Activated naive CD4-positive, alpha-beta T cell treated with anti-CD3 and anti-CD28 coated beads for 36 hours (primary cell): Measurements from ENCODE around the gene SH3GL3. TPM values are rescaled to one million over a fixed set of nuclear protein-coding genes. Genes with fewer than 3 reads are reported as not detected.

ENCODE experiments used
- CTCF ChIA-PET: fragments of 350-600 bp; sonication (Branson Sonifier 250); formaldehyde crosslinking; loops from one replicate; lab custom pipeline; 2021; ENCODE audit warnings: antibody characterized with exemption; lab: Charles Lee
- DNase-seq: peaks from one replicate; pipeline ENCODE4 v3.0.0-alpha.2; 2020
- H3K27ac Mint-ChIP-seq: one replicate; pipeline ENCODE4 v1.8.0; 2021; ENCODE audit warnings: mild to moderate bottlenecking, mixed read lengths
- H3K27me3 Mint-ChIP-seq: one replicate; pipeline ENCODE4 v1.8.0; 2021; ENCODE audit warnings: low read depth, mixed read lengths
- H3K36me3 Mint-ChIP-seq: one replicate; pipeline ENCODE4 v1.8.0; 2021; ENCODE audit warnings: low read depth, mixed read lengths
- H3K4me1 Mint-ChIP-seq: one replicate; pipeline ENCODE4 v1.8.0; 2021; ENCODE audit warnings: low read depth, mixed read lengths
- H3K4me3 Mint-ChIP-seq: one replicate; pipeline ENCODE4 v1.8.0; 2021; ENCODE audit warnings: mild to moderate bottlenecking, moderate library complexity, mixed read lengths
- H3K9me3 Mint-ChIP-seq: one replicate; pipeline ENCODE4 v1.8.0; 2021; ENCODE audit warnings: mixed read lengths
- intact Hi-C: fragments of 100-400 bp; cut with micrococcal nuclease; formaldehyde crosslinking; loops from one replicate; pipeline ENCODE4 v1.15.1; 2023
- total RNA-seq, 2 experiments: library from RNA; stranded (reverse); gene quantifications; one replicate each; pipeline ENCODE4 v1.2.3, GENCODE V29; 2021

Gene SH3GL3
- total RNA-seq, 2 experiments from 2014 or later = not detected

GRCh38 chr15:83653288-83653638, 206.1 kb downstream of the SH3GL3 start:
- H3K27ac Mint-ChIP-seq = no peak overlapping the region
- no peaks in the 10 kb centered on the region for H3K4me1 Mint-ChIP-seq
- no peak overlapping the region for H3K4me3 Mint-ChIP-seq
- CTCF ChIA-PET = no interaction called here
- H3K27me3 Mint-ChIP-seq = peaks cover 40% of the 10 kb centered on the region
- intact Hi-C loops = no loop called here
- no peaks in the 10 kb centered on the region for H3K9me3 Mint-ChIP-seq
- DNase-seq = no peak
- no peaks in the 10 kb centered on the region for H3K36me3 Mint-ChIP-seq

- Mint-ChIP-seq H3K27ac (no peak within 1 kb of the TSS), H3K36me3 (no peaks in the 10 kb centered on the region), H3K9me3 (no peaks in the 10 kb centered on the region), H3K4me1 (no peaks in the 10 kb centered on the region), H3K4me3 (no peak within 1 kb of the TSS), H3K27me3 (peaks cover 40% of the 10 kb centered on the region)
- no peak for DNase-seq
- intact Hi-C loops = no loop called here
- CTCF ChIA-PET = no interaction called here
Observed at GRCh38 chr15:83653639-83654378, 206.7 kb downstream of the SH3GL3 start, which contains the start of gene ADAMTSL3. Gene ADAMTSL3, plus strand, starts transcription at chr15:83654123. Its CDS starts 1,639 bp downstream, at chr15:83655762.

- CTCF ChIA-PET = no interaction called here
- Mint-ChIP-seq H3K4me3 (no peak overlapping the region), H3K27ac (no peak overlapping the region), H3K27me3 (peaks cover 46% of the 10 kb centered on the region), H3K9me3 (no peaks in the 10 kb centered on the region), H3K36me3 (no peaks in the 10 kb centered on the region), H3K4me1 (no peaks in the 10 kb centered on the region)
- intact Hi-C loops = no loop called here
- DNase-seq = no peak
Observed at GRCh38 chr15:83654379-83655236, 207.5 kb downstream of the SH3GL3 start.

GRCh38 chr15:83655237-83655616, 208.1 kb downstream of the SH3GL3 start:
- H3K36me3 Mint-ChIP-seq = no peaks in the 10 kb centered on the region
- CTCF ChIA-PET = no interaction called here
- intact Hi-C loops = no loop called here
- H3K27ac Mint-ChIP-seq = no peak overlapping the region
- no peaks in the 10 kb centered on the region for H3K9me3 Mint-ChIP-seq
- peaks cover 44% of the 10 kb centered on the region for H3K27me3 Mint-ChIP-seq
- no peaks in the 10 kb centered on the region for H3K4me1 Mint-ChIP-seq
- DNase-seq = no peak
- no peak overlapping the region for H3K4me3 Mint-ChIP-seq

GRCh38 chr15:83656192-83656591, 209.1 kb downstream of the SH3GL3 start:
- CTCF ChIA-PET = no interaction called here
- Mint-ChIP-seq H3K4me3 (no peak overlapping the region), H3K27ac (no peak overlapping the region), H3K36me3 (no peaks in the 10 kb centered on the region), H3K9me3 (no peaks in the 10 kb centered on the region), H3K4me1 (no peaks in the 10 kb centered on the region), H3K27me3 (peaks cover 41% of the 10 kb centered on the region)
- intact Hi-C loops = no loop called here
- DNase-seq = no peak

- DNase-seq = no peak
- Mint-ChIP-seq H3K36me3 (no peaks in the 10 kb centered on the region), H3K9me3 (no peaks in the 10 kb centered on the region), H3K27me3 (peaks cover 41% of the 10 kb centered on the region), H3K27ac (no peak overlapping the region), H3K4me1 (no peaks in the 10 kb centered on the region), H3K4me3 (no peak overlapping the region)
- intact Hi-C loops = no loop called here
- CTCF ChIA-PET = no interaction called here
Observed at GRCh38 chr15:83656943-83657528, 209.9 kb downstream of the SH3GL3 start.

GRCh38 chr15:83657549-83657948, 210.4 kb downstream of the SH3GL3 start:
- Mint-ChIP-seq H3K4me1 (no peaks in the 10 kb centered on the region), H3K36me3 (no peaks in the 10 kb centered on the region), H3K4me3 (no peak overlapping the region), H3K27me3 (peaks cover 39% of the 10 kb centered on the region), H3K9me3 (peaks cover under 1% of the 10 kb centered on the region), H3K27ac (no peak overlapping the region)
- CTCF ChIA-PET = no interaction called here
- no peak for DNase-seq
- intact Hi-C loops = no loop called here

GRCh38 chr15:83658430-83659416, 211.6 kb downstream of the SH3GL3 start:
- intact Hi-C loops = no loop called here
- Mint-ChIP-seq H3K36me3 (no peaks in the 10 kb centered on the region), H3K4me1 (no peaks in the 10 kb centered on the region), H3K27ac (no peak overlapping the region), H3K9me3 (peaks cover 2% of the 10 kb centered on the region), H3K27me3 (peaks cover 31% of the 10 kb centered on the region), H3K4me3 (no peak overlapping the region)
- no peak for DNase-seq
- CTCF ChIA-PET = interaction anchor here (0.6 to 0.8 kb wide), 2 partner anchors 30 to 230 kb away, joined by 3 read pairs; no protein-coding TSS in a partner anchor

- Mint-ChIP-seq H3K4me1 (no peaks in the 10 kb centered on the region), H3K9me3 (peaks cover 2% of the 10 kb centered on the region), H3K36me3 (no peaks in the 10 kb centered on the region), H3K27me3 (peaks cover 30% of the 10 kb centered on the region), H3K4me3 (no peak overlapping the region), H3K27ac (no peak overlapping the region)
- no peak for DNase-seq
- CTCF ChIA-PET = no interaction called here
- intact Hi-C loops = no loop called here
Observed at GRCh38 chr15:83659417-83659812, 212.3 kb downstream of the SH3GL3 start.

- no peaks in the 10 kb centered on the region for H3K36me3 Mint-ChIP-seq
- peaks cover 5% of the 10 kb centered on the region for H3K27me3 Mint-ChIP-seq
- H3K9me3 Mint-ChIP-seq = peaks cover 2% of the 10 kb centered on the region
- DNase-seq = no peak
- intact Hi-C loops = no loop called here
- CTCF ChIA-PET = no interaction called here
- H3K4me1 Mint-ChIP-seq = no peaks in the 10 kb centered on the region
- no peak overlapping the region for H3K4me3 Mint-ChIP-seq
- no peak overlapping the region for H3K27ac Mint-ChIP-seq
Observed at GRCh38 chr15:83665480-83665879, 218.3 kb downstream of the SH3GL3 start.
